ENCODE data around the gene ITPR3. TPM values are rescaled to one million over a fixed set of nuclear protein-coding genes. Genes with fewer than 3 reads are reported as not detected.
A peak's percentile ranks its signal among the peaks of the same experiment; 100 is the strongest.

ITPR3 gene
- total RNA-seq, 1 experiment from 2014 or later, result 143 TPM

GRCh38 chr6:33610779-33611732, 10.1 kb upstream of the ITPR3 start:
- peaks cover 58% of the 10 kb centered on the region for H3K4me1 Mint-ChIP-seq (ENCODE audit: low read depth, unreplicated experiment)
- no TSS peak for BruUV-seq (replicated peaks)
- H3K4me3 Mint-ChIP-seq (ENCODE audit: low read depth, unreplicated experiment), result no peak overlapping the region
- CTCF ChIA-PET, result interaction anchor here (3.0 kb wide), 1 partner anchor 11 kb away, joined by 9 read pairs; the partner anchor contains the start of gene ITPR3
- peaks cover 7% of the 10 kb centered on the region for H3K36me3 Mint-ChIP-seq (ENCODE audit: insufficient read depth, unreplicated experiment)
- intact Hi-C loops (cut with micrococcal nuclease; ENCODE audit: unreplicated experiment), result no loop called here
- H3K9me3 Mint-ChIP-seq (ENCODE audit: low read depth, unreplicated experiment), result no peaks in the 10 kb centered on the region
- peak overlapping the region; percentile 24 for H3K27ac Mint-ChIP-seq (ENCODE audit: unreplicated experiment)
- DNase-seq, result peak; percentile 71
- TF ChIP-seq CTCF (IDR thresholded peaks at IDR 0.05; ENCODE audit: unreplicated experiment), result no peak
- H3K27me3 Mint-ChIP-seq (ENCODE audit: unreplicated experiment), result no peaks in the 10 kb centered on the region

- DNase-seq, result peak; percentile 52
- peaks cover 7% of the 10 kb centered on the region for H3K36me3 Mint-ChIP-seq (ENCODE audit: insufficient read depth, unreplicated experiment)
- BruUV-seq (replicated peaks), result no TSS peak
- peak overlapping the region; percentile 0 for H3K4me3 Mint-ChIP-seq (ENCODE audit: low read depth, unreplicated experiment)
- H3K27ac Mint-ChIP-seq (ENCODE audit: unreplicated experiment), result peak overlapping the region; percentile 16
- peaks cover 47% of the 10 kb centered on the region for H3K4me1 Mint-ChIP-seq (ENCODE audit: low read depth, unreplicated experiment)
- no peaks in the 10 kb centered on the region for H3K9me3 Mint-ChIP-seq (ENCODE audit: low read depth, unreplicated experiment)
- no peak for TF ChIP-seq CTCF (IDR thresholded peaks at IDR 0.05; ENCODE audit: unreplicated experiment)
- intact Hi-C loops (cut with micrococcal nuclease; ENCODE audit: unreplicated experiment), result no loop called here
- no peaks in the 10 kb centered on the region for H3K27me3 Mint-ChIP-seq (ENCODE audit: unreplicated experiment)
- CTCF ChIA-PET, result interaction anchor here (0.7 to 2.0 kb wide), 2 partner anchors 23 to 456 kb away, joined by 3 to 7 read pairs; no protein-coding TSS in a partner anchor
These were observed 7.9 kb upstream of the ITPR3 start for GRCh38 chr6:33613146-33613794.

GRCh38 chr6:33613795-33614168, 7.3 kb upstream of the ITPR3 start:
- no TSS peak for BruUV-seq (replicated peaks)
- H3K27me3 Mint-ChIP-seq (ENCODE audit: unreplicated experiment), result no peaks in the 10 kb centered on the region
- peak; percentile 70 for DNase-seq
- no peaks in the 10 kb centered on the region for H3K9me3 Mint-ChIP-seq (ENCODE audit: low read depth, unreplicated experiment)
- no peak for TF ChIP-seq CTCF (IDR thresholded peaks at IDR 0.05; ENCODE audit: unreplicated experiment)
- H3K4me1 Mint-ChIP-seq (ENCODE audit: low read depth, unreplicated experiment), result peaks cover 47% of the 10 kb centered on the region
- intact Hi-C loops (cut with micrococcal nuclease; ENCODE audit: unreplicated experiment), result no loop called here
- H3K4me3 Mint-ChIP-seq (ENCODE audit: low read depth, unreplicated experiment), result peak overlapping the region; percentile 0
- CTCF ChIA-PET, result interaction anchor here (0.5 to 2.0 kb wide), 2 partner anchors 24 to 1287 kb away, joined by 4 to 7 read pairs; no protein-coding TSS in a partner anchor
- peaks cover 11% of the 10 kb centered on the region for H3K36me3 Mint-ChIP-seq (ENCODE audit: insufficient read depth, unreplicated experiment)
- H3K27ac Mint-ChIP-seq (ENCODE audit: unreplicated experiment), result peak overlapping the region; percentile 16

GRCh38 chr6:33616113-33616512, 5.0 kb upstream of the ITPR3 start:
- intact Hi-C loops (cut with micrococcal nuclease; ENCODE audit: unreplicated experiment), result no loop called here
- BruUV-seq (replicated peaks), result no TSS peak
- DNase-seq, result no peak
- Mint-ChIP-seq H3K27ac (ENCODE audit: unreplicated experiment) (no peak overlapping the region), H3K27me3 (ENCODE audit: unreplicated experiment) (no peaks in the 10 kb centered on the region), H3K36me3 (ENCODE audit: insufficient read depth, unreplicated experiment) (peaks cover 30% of the 10 kb centered on the region), H3K9me3 (ENCODE audit: low read depth, unreplicated experiment) (no peaks in the 10 kb centered on the region), H3K4me3 (ENCODE audit: low read depth, unreplicated experiment) (no peak overlapping the region), H3K4me1 (ENCODE audit: low read depth, unreplicated experiment) (peaks cover 41% of the 10 kb centered on the region)
- CTCF ChIA-PET, result no interaction called here
- no peak for TF ChIP-seq CTCF (IDR thresholded peaks at IDR 0.05; ENCODE audit: unreplicated experiment)
